DOHH2 (cell line): Measurements from ENCODE around the gene RNASET2.

Experiments
- H3F3A ChIP-seq: fragments of 200-600 bp; sonication (generic), shearing (Covaris generic); 2 replicates; pipeline ENCODE4 v1.6.0; 2016; ENCODE audit warnings: antibody characterized with exemption, mild to moderate bottlenecking; ENCODE audit not compliant: control insufficient read depth, insufficient read depth
- H3K27ac ChIP-seq: fragments of 200-600 bp; sonication (generic); 2 replicates; pipeline ENCODE4 v1.5.1; 2014; ENCODE audit warnings: low read depth, mild to moderate bottlenecking, low read length, moderate library complexity
- H3K27me3 ChIP-seq: fragments of 200-600 bp; sonication (generic); 2 replicates; pipeline ENCODE4 v1.6.1; 2014; ENCODE audit warnings: mild to moderate bottlenecking, low read length, mixed read lengths; ENCODE audit not compliant: control insufficient read depth
- H3K36me3 ChIP-seq: fragments of 200-600 bp; sonication (generic); 2 replicates; pipeline ENCODE4 v1.6.1; 2014; ENCODE audit warnings: mild to moderate bottlenecking, low read length, moderate library complexity, mixed read lengths; ENCODE audit not compliant: control insufficient read depth
- H3K4me1 ChIP-seq: fragments of 200-600 bp; sonication (generic); 2 replicates; pipeline ENCODE4 v1.6.1; 2014; ENCODE audit warnings: mild to moderate bottlenecking, low read length, mixed read lengths; ENCODE audit not compliant: control insufficient read depth
- H3K4me2 ChIP-seq: fragments of 200-600 bp; sonication (generic); 2 replicates; pipeline ENCODE4 v1.6.0; 2014; ENCODE audit warnings: mild to moderate bottlenecking, low read length, moderate library complexity
- H3K4me3 ChIP-seq: fragments of 200-600 bp; sonication (generic); 2 replicates; pipeline ENCODE4 v1.5.1; 2014; ENCODE audit warnings: mild to moderate bottlenecking, low read length, mixed read lengths
- H3K79me2 ChIP-seq: fragments of 200-600 bp; sonication (generic); 2 replicates; pipeline ENCODE4 v1.6.1; 2014; ENCODE audit warnings: mild to moderate bottlenecking, low read length, mixed read lengths; ENCODE audit not compliant: control insufficient read depth
- H3K9me2 ChIP-seq: fragments of 200-600 bp; sonication (generic); replicated peaks from 2 replicates; pipeline ENCODE4 v1.6.1; 2014; ENCODE audit warnings: mild to moderate bottlenecking, low read length, mixed read lengths; ENCODE audit not compliant: control insufficient read depth
- H3K9me3 ChIP-seq: fragments of 200-600 bp; sonication (generic); 2 replicates; pipeline ENCODE4 v1.6.1; 2014; ENCODE audit warnings: antibody characterized with exemption, low read length, mixed read lengths; ENCODE audit not compliant: control insufficient read depth, insufficient read depth
- H4K20me1 ChIP-seq: fragments of 200-600 bp; sonication (generic); 2 replicates; pipeline ENCODE4 v1.6.0; 2014; ENCODE audit warnings: low read depth, mild to moderate bottlenecking, antibody characterized with exemption, low read length, moderate library complexity; ENCODE audit not compliant: control insufficient read depth, insufficient read depth
- CTCF ChIP-seq: fragments of 200-600 bp; sonication (generic); IDR thresholded peaks from one replicate; pipeline ENCODE4 v1.5.1; 2014; ENCODE audit warnings: antibody characterized with exemption, mild to moderate bottlenecking, low read depth, low read length; ENCODE audit not compliant: poor library complexity, severe bottlenecking
- EZH2phosphoT487 ChIP-seq: fragments of 200-600 bp; sonication (generic); IDR thresholded peaks from 2 replicates; pipeline ENCODE4 v1.6.1; 2017; ENCODE audit warnings: borderline replicate concordance, mild to moderate bottlenecking, antibody characterized with exemption, low read length, moderate library complexity, mixed read lengths

Gene RNASET2

GRCh38 chr6:166940643-166941068 lies 15.7 kb downstream of the RNASET2 start:
- Histone ChIP-seq H4K20me1 (no peaks in the 10 kb centered on the region; the same call in 1 of the 2 replicates), H3K27me3 (no peaks in the 10 kb centered on the region), H3K27ac (no peak overlapping the region), H3F3A (no peaks in the 10 kb centered on the region), H3K36me3 (peaks cover 54% of the 10 kb centered on the region), H3K9me3 (no peaks in the 10 kb centered on the region), H3K4me3 (no peak overlapping the region), H3K4me1 (no peaks in the 10 kb centered on the region), H3K9me2 (no peaks in the 10 kb centered on the region), H3K79me2 (no peaks in the 10 kb centered on the region), H3K4me2 (no peak overlapping the region)
- TF ChIP-seq CTCF (no peak), EZH2phosphoT487 (no peak)

- Histone ChIP-seq H3K4me2 (no peak overlapping the region), H3K9me3 (no peaks in the 10 kb centered on the region), H3K9me2 (no peaks in the 10 kb centered on the region), H3K79me2 (no peaks in the 10 kb centered on the region), H3K4me3 (no peak overlapping the region), H3K4me1 (no peaks in the 10 kb centered on the region), H3K27me3 (no peaks in the 10 kb centered on the region), H3K36me3 (peaks cover 50% of the 10 kb centered on the region), H3F3A (no peaks in the 10 kb centered on the region), H3K27ac (no peak overlapping the region), H4K20me1 (no peaks in the 10 kb centered on the region; the same call in 1 of the 2 replicates)
- TF ChIP-seq CTCF (no peak), EZH2phosphoT487 (no peak)
These were observed 16.5 kb downstream of the RNASET2 start for GRCh38 chr6:166939894-166940293.

GRCh38 chr6:166939345-166939744 lies 17.0 kb downstream of the RNASET2 start:
- H4K20me1 ChIP-seq: no peaks in the 10 kb centered on the region; the same call in 1 of the 2 replicates
- H3K4me1 ChIP-seq: no peaks in the 10 kb centered on the region
- no peak overlapping the region for H3K4me2 ChIP-seq
- no peaks in the 10 kb centered on the region for H3F3A ChIP-seq
- no peaks in the 10 kb centered on the region for H3K9me2 ChIP-seq
- peaks cover 55% of the 10 kb centered on the region for H3K36me3 ChIP-seq
- H3K9me3 ChIP-seq: no peaks in the 10 kb centered on the region
- H3K27ac ChIP-seq: no peak overlapping the region
- no peaks in the 10 kb centered on the region for H3K79me2 ChIP-seq
- H3K27me3 ChIP-seq: no peaks in the 10 kb centered on the region
- H3K4me3 ChIP-seq: no peak overlapping the region
- TF ChIP-seq CTCF (no peak), EZH2phosphoT487 (no peak)
